Hepatocyte (in vitro differentiated cells): ENCODE measurements around the gene TRPC4. TPM values are rescaled to one million over a fixed set of nuclear protein-coding genes. Genes with fewer than 3 reads are reported as not detected.

Experiments used
- DNase-seq: peaks from one replicate; pipeline ENCODE4 v3.0.0-alpha.2; 2016; ENCODE audit warnings: low spot score
- H2AFZ ChIP-seq: fragments of 200-600 bp; sonication (generic); 2 replicates; pipeline ENCODE4 v1.6.0; 2016; ENCODE audit warnings: antibody characterized with exemption, mild to moderate bottlenecking
- H3K27ac ChIP-seq: fragments of 200-600 bp; sonication (generic); 2 replicates; pipeline ENCODE4 v1.5.1; 2016; ENCODE audit warnings: mild to moderate bottlenecking
- H3K27me3 ChIP-seq: fragments of 200-600 bp; sonication (generic); 2 replicates; pipeline ENCODE4 v1.6.1; 2016
- H3K36me3 ChIP-seq: fragments of 200-600 bp; sonication (generic); replicated peaks from 2 replicates; pipeline ENCODE4 v1.5.1; 2016; ENCODE audit warnings: low read depth; ENCODE audit not compliant: insufficient read depth
- H3K4me1 ChIP-seq: fragments of 200-600 bp; sonication (generic); 2 replicates; pipeline ENCODE4 v1.5.1; 2016; ENCODE audit warnings: mild to moderate bottlenecking, moderate library complexity; ENCODE audit not compliant: insufficient read depth
- H3K4me2 ChIP-seq: fragments of 200-600 bp; sonication (generic); 2 replicates; pipeline ENCODE4 v1.6.0; 2016
- H3K4me3 ChIP-seq: fragments of 200-600 bp; sonication (generic); 2 replicates; pipeline ENCODE4 v1.5.1; 2016; ENCODE audit warnings: mild to moderate bottlenecking
- H3K79me2 ChIP-seq: fragments of 200-600 bp; sonication (generic); 2 replicates; pipeline ENCODE4 v1.6.0; 2017; ENCODE audit warnings: mild to moderate bottlenecking
- H3K9me2 ChIP-seq: fragments of 200-600 bp; sonication (generic); replicated peaks from 2 replicates; pipeline ENCODE4 v1.6.0; 2017; ENCODE audit warnings: mild to moderate bottlenecking; ENCODE audit not compliant: insufficient read depth
- H3K9me3 ChIP-seq: fragments of 200-600 bp; sonication (generic); 2 replicates; pipeline ENCODE4 v1.5.1; 2016; ENCODE audit warnings: low read depth, mild to moderate bottlenecking
- H4K20me1 ChIP-seq: fragments of 200-600 bp; sonication (generic); 2 replicates; pipeline ENCODE4 v1.6.0; 2016; ENCODE audit warnings: mild to moderate bottlenecking; ENCODE audit not compliant: insufficient read depth, poor library complexity, severe bottlenecking
- EZH2 ChIP-seq: fragments of 200-600 bp; sonication (generic); IDR thresholded peaks from 2 replicates; pipeline ENCODE4 v1.6.1; 2016; ENCODE audit warnings: antibody characterized with exemption, mild to moderate bottlenecking, borderline replicate concordance
- EZH2phosphoT487 ChIP-seq: fragments of 200-600 bp; sonication (generic); IDR thresholded peaks from one replicate; pipeline ENCODE4 v1.6.1; 2018; ENCODE audit warnings: antibody characterized with exemption, mild to moderate bottlenecking, low read depth, moderate library complexity; ENCODE audit not compliant: unreplicated experiment, severe bottlenecking
- WGBS: methylation state at CpG from one replicate; pipeline ENCODE4 v1.1.6; 2016; ENCODE audit warnings: low lambda C conversion rate; ENCODE audit errors: missing lambda C conversion rate; 5-methylcytosine and 5-hydroxymethylcytosine counted together
- polyA plus RNA-seq: library from polyadenylated mRNA; unstranded; fragments of >200 nt; fragmentation: Nextera tagmentation; extraction: Ambion mirVana; gene quantifications from 2 replicates; pipeline ENCODE4 v1.2.1, GENCODE V29; 2016
- total RNA-seq: library from RNA; depleted of rRNA; stranded (reverse); fragments of >200 nt; gene quantifications from 2 replicates; pipeline ENCODE4 v1.2.3, GENCODE V29; 2014
- TF ChIP-seq, protein P1 (sequence below): fragments of 200-600 bp; sonication (generic); IDR thresholded peaks from 2 replicates; pipeline ENCODE4 v1.5.1; 2016; ENCODE audit warnings: antibody characterized with exemption, mild to moderate bottlenecking; ENCODE audit not compliant: poor library complexity

Gene TRPC4
- total and polyA plus RNA-seq, 2 experiments from 2014 or later, result 0.28 to 0.50 TPM

DNA sequence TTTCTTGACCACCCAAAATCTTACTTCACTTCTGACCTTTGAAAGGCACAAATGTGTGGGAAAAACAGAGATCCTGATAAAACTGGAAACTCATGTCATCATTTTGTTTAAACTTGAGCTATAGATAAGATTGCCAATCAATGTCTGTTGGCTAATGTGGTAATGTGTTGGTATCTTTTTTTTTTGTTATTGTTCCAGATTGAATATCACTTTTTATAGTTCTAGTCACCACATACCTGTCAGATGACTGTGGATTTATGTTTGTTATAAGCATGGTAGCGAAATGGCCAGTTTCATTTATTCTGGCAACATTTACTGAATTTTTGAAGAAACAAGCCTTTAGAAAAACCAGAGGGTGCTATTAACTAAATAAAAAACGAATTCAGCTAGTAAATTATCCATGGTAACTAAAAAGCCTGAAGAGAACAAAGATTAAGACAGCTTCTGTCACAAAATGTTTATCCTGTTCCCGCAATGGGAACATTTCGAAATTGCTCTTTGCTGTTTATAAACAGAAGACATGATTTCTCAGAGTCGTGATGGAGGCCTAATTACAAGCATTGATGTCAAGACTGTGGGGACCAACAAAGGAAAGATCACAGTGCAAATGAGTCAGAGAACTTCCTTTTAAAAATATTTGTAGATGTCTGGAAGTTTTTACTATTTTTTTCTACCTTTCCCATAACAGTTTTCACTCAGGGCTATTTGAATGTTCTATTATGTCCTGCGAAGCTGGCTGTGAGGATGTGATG, 188.1 kb downstream of the TRPC4 start:
- Histone ChIP-seq H3K79me2 (no peaks in the 10 kb centered on the region), H2AFZ (no peak overlapping the region), H3K36me3 (no peaks in the 10 kb centered on the region), H3K27me3 (no peaks in the 10 kb centered on the region), H3K9me3 (no peaks in the 10 kb centered on the region), H3K4me2 (no peak overlapping the region), H3K4me3 (no peak overlapping the region), H3K4me1 (peaks cover 6% of the 10 kb centered on the region), H3K9me2 (no peaks in the 10 kb centered on the region), H4K20me1 (no peaks in the 10 kb centered on the region), H3K27ac (peak overlapping the region; percentile 69)
- TF ChIP-seq EZH2phosphoT487 (no peak), EZH2 (no peak)
- TF ChIP-seq, protein P1, sequence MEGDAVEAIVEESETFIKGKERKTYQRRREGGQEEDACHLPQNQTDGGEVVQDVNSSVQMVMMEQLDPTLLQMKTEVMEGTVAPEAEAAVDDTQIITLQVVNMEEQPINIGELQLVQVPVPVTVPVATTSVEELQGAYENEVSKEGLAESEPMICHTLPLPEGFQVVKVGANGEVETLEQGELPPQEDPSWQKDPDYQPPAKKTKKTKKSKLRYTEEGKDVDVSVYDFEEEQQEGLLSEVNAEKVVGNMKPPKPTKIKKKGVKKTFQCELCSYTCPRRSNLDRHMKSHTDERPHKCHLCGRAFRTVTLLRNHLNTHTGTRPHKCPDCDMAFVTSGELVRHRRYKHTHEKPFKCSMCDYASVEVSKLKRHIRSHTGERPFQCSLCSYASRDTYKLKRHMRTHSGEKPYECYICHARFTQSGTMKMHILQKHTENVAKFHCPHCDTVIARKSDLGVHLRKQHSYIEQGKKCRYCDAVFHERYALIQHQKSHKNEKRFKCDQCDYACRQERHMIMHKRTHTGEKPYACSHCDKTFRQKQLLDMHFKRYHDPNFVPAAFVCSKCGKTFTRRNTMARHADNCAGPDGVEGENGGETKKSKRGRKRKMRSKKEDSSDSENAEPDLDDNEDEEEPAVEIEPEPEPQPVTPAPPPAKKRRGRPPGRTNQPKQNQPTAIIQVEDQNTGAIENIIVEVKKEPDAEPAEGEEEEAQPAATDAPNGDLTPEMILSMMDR, result no peak
- no peak for DNase-seq
- 63% methylated on average over 6 of the region's 6 CpGs for WGBS

DNA sequence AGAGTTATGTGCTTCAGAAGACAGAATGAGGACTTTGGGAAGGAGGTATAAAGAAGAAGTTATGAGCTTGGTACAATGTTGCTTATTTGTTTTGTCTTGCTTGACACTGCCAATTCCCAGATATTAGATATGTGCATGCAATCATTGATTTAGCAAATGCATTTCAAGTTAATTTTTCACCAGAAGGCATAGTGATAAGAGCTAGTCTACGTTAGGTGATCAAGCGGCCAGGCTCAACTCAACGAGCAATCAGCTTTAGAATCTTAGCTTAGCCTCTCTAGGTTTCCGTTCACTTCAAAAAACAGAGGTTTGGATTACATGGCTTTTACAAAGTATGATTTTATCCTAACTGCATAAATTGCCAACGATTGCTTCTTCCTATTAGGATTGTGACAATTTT, 189.4 kb downstream of the TRPC4 start:
- no peak overlapping the region for H3K27ac ChIP-seq
- no peaks in the 10 kb centered on the region for H4K20me1 ChIP-seq
- H3K4me3 ChIP-seq, result no peak overlapping the region
- no peaks in the 10 kb centered on the region for H3K27me3 ChIP-seq
- no peaks in the 10 kb centered on the region for H3K9me3 ChIP-seq
- H3K4me2 ChIP-seq, result peak overlapping the region; percentile 29
- H3K9me2 ChIP-seq, result no peaks in the 10 kb centered on the region
- peaks cover 6% of the 10 kb centered on the region for H3K4me1 ChIP-seq
- H3K79me2 ChIP-seq, result no peaks in the 10 kb centered on the region
- peak overlapping the region; percentile 28 for H2AFZ ChIP-seq
- TF ChIP-seq EZH2 (no peak), EZH2phosphoT487 (no peak)
- TF ChIP-seq, protein P1, result no peak
- no peak for DNase-seq
- no peaks in the 10 kb centered on the region for H3K36me3 ChIP-seq
- 59% methylated on average over 5 of the region's 5 CpGs for WGBS

DNA sequence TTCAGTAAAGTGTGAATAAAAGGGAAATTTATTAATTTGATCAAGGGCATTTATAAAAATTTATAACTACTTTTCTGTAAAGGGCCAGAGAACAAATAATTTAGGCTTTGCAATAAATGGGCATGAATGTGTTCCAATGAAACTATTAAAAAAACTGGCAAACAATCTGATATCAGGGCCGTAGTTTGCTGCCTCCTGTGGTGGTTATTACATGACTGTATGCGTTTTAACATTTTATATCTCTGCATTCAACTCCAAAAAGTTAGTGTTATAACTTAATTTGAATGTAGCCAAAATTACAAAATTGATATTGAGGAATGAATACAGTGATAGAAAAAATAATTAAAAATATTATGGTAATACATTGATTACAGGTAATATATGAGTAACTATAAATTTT, 190.5 kb downstream of the TRPC4 start:
- no peak for DNase-seq
- Histone ChIP-seq H2AFZ (no peak overlapping the region), H3K36me3 (no peaks in the 10 kb centered on the region), H3K27me3 (no peaks in the 10 kb centered on the region), H3K79me2 (no peaks in the 10 kb centered on the region), H3K27ac (no peak overlapping the region), H3K9me2 (no peaks in the 10 kb centered on the region), H3K4me2 (no peak overlapping the region), H3K4me3 (no peak overlapping the region), H4K20me1 (no peaks in the 10 kb centered on the region), H3K4me1 (peaks cover 6% of the 10 kb centered on the region), H3K9me3 (no peaks in the 10 kb centered on the region)
- WGBS, result 86% methylated on average over 2 of the region's 2 CpGs
- no peak for TF ChIP-seq EZH2
- TF ChIP-seq, protein P1, result no peak
- TF ChIP-seq EZH2phosphoT487, result no peak
